Breast epithelium (tissue), 4 donors: ENCODE data around the gene INSYN2A. TPM values are rescaled to one million over a fixed set of nuclear protein-coding genes. Genes with fewer than 3 reads are reported as not detected.

Experiments
- DNase-seq, 2 donors: peaks; one replicate each; pipeline ENCODE4 v3.0.0-alpha.2; 2019; ENCODE audit warnings: low spot score in 2 of 2
- H3K27ac ChIP-seq, 2 donors: fragments of 200-600 bp; sonication (generic) in 1 of 2; one replicate each; pipeline ENCODE4 v1.5.1; 2016 to 2019; ENCODE audit warnings: mild to moderate bottlenecking in 1 of 2
- H3K27me3 ChIP-seq, 2 donors: fragments of 200-600 bp; sonication (generic) in 1 of 2; one replicate each; pipeline versions ENCODE4 v1.5.1 to v1.6.0; 2017 to 2019; ENCODE audit warnings: control low read depth in 1 of 2, mild to moderate bottlenecking in 1 of 2
- H3K36me3 ChIP-seq: fragments of 200-600 bp; one replicate; pipeline ENCODE4 v1.5.1; 2019
- H3K4me1 ChIP-seq, 2 donors: fragments of 200-600 bp; sonication (generic); one replicate each; pipeline ENCODE4 v1.5.1; 2016 to 2019; ENCODE audit warnings: control low read depth in 1 of 2
- H3K4me3 ChIP-seq, 3 donors: fragments of 200-600 bp; sonication (generic); 1 replicate in 2 of 3; 2 replicates in 1 of 3; pipeline ENCODE4 v1.5.1; 2016 to 2019; ENCODE audit warnings: mild to moderate bottlenecking in 3 of 3, moderate library complexity in 2 of 3
- H3K9me3 ChIP-seq, 2 donors: fragments of 200-600 bp; sonication (generic) in 1 of 2; one replicate each; pipeline ENCODE4 v1.5.1; 2016 to 2019; ENCODE audit warnings: control low read depth in 1 of 2
- POLR2A ChIP-seq: fragments of 450-650 bp; IDR thresholded peaks from one replicate; pipeline ENCODE4 v1.6.1; 2016; ENCODE audit warnings: antibody characterized with exemption, mild to moderate bottlenecking, moderate library complexity
- POLR2AphosphoS5 ChIP-seq, 3 donors: sonication (generic); formaldehyde crosslinking; IDR thresholded peaks; one replicate each; pipeline ENCODE4 v1.6.1; 2017; ENCODE audit warnings: antibody characterized with exemption in 3 of 3
- intact Hi-C: fragments of 100-400 bp; cut with DNase I; formaldehyde crosslinking; loops from one replicate; pipeline ENCODE4 v1.15.1; 2023; ENCODE audit warnings: low total_unique reads
- total RNA-seq, 3 donors: library from RNA; depleted of rRNA; stranded (reverse); fragments of >200 nt; gene quantifications; one replicate each; pipeline ENCODE4 v1.1.0, GENCODE V29; 2016
- TF ChIP-seq, protein P1 (sequence below), 3 donors: fragments of 450-650 bp; IDR thresholded peaks; one replicate each; pipeline ENCODE4 v1.5.1; 2016 to 2017; ENCODE audit warnings: antibody characterized with exemption in 3 of 3, mild to moderate bottlenecking in 3 of 3, moderate library complexity in 3 of 3

The INSYN2A gene
- total RNA-seq, 3 donors from 2014 or later = 0.16 to 5.9 TPM; not detected in 1

GRCh38 chr10:127151981-127152699 is 44.3 kb downstream of the INSYN2A start:
- Histone ChIP-seq H3K4me3 (no peak overlapping the region), H3K4me1 (peaks cover 0 to 10% of the 10 kb centered on the region in 2 donors), H3K27me3 (no peaks in the 10 kb centered on the region), H3K9me3 (no peaks in the 10 kb centered on the region), H3K27ac (no peak overlapping the region), H3K36me3 (no peaks in the 10 kb centered on the region)
- DNase-seq = no peak
- TF ChIP-seq, protein P1, sequence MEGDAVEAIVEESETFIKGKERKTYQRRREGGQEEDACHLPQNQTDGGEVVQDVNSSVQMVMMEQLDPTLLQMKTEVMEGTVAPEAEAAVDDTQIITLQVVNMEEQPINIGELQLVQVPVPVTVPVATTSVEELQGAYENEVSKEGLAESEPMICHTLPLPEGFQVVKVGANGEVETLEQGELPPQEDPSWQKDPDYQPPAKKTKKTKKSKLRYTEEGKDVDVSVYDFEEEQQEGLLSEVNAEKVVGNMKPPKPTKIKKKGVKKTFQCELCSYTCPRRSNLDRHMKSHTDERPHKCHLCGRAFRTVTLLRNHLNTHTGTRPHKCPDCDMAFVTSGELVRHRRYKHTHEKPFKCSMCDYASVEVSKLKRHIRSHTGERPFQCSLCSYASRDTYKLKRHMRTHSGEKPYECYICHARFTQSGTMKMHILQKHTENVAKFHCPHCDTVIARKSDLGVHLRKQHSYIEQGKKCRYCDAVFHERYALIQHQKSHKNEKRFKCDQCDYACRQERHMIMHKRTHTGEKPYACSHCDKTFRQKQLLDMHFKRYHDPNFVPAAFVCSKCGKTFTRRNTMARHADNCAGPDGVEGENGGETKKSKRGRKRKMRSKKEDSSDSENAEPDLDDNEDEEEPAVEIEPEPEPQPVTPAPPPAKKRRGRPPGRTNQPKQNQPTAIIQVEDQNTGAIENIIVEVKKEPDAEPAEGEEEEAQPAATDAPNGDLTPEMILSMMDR (IDR thresholded peaks at IDR 0.05) = no peak
- TF ChIP-seq POLR2AphosphoS5 (IDR thresholded peaks at IDR 0.05) (no peak), POLR2A (no peak)
- intact Hi-C loops = no loop called here

- TF ChIP-seq POLR2AphosphoS5 (IDR thresholded peaks at IDR 0.05) = no peak
- TF ChIP-seq, protein P1 (IDR thresholded peaks at IDR 0.05) = no peak
- no peak for TF ChIP-seq POLR2A
- intact Hi-C loops = no loop called here
Observed at GRCh38 chr10:127151541-127151940, 44.9 kb downstream of the INSYN2A start.

DNA sequence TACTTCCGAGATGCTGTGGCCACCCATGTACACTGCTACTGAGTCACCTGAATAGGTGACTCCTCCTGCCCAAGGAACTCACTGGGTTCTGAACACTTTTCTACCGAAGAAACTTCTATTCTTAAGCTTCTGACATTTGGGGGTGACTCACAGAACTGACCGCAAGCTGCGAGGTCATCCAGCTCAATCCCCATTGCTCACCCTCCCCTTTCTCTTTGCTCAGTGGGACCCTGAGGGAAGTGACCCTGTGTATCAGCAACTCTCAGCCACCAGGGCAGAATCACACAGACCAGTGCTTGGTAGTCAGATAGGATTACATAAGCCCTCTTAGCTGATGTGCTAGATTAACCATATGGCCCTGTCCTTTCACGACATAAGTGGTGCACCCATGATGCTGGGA is 46.3 kb downstream of the INSYN2A start:
- peaks cover 0 to 4% of the 10 kb centered on the region in 2 donors for H3K4me1 ChIP-seq
- no peak overlapping the region for H3K4me3 ChIP-seq
- H3K36me3 ChIP-seq = no peaks in the 10 kb centered on the region
- TF ChIP-seq POLR2AphosphoS5 (IDR thresholded peaks at IDR 0.05) = no peak
- no peaks in the 10 kb centered on the region for H3K27me3 ChIP-seq
- no peaks in the 10 kb centered on the region for H3K9me3 ChIP-seq
- intact Hi-C loops = no loop called here
- DNase-seq = no peak
- no peak overlapping the region for H3K27ac ChIP-seq

More at GRCh38 chr10:127151541-127151940, 44.9 kb downstream of the INSYN2A start:
- Histone ChIP-seq H3K9me3 (no peaks in the 10 kb centered on the region), H3K4me1 (peaks cover 0 to 4% of the 10 kb centered on the region in 2 donors), H3K27me3 (no peaks in the 10 kb centered on the region), H3K36me3 (no peaks in the 10 kb centered on the region), H3K4me3 (no peak overlapping the region), H3K27ac (no peak overlapping the region)
- DNase-seq = no peak

DNA sequence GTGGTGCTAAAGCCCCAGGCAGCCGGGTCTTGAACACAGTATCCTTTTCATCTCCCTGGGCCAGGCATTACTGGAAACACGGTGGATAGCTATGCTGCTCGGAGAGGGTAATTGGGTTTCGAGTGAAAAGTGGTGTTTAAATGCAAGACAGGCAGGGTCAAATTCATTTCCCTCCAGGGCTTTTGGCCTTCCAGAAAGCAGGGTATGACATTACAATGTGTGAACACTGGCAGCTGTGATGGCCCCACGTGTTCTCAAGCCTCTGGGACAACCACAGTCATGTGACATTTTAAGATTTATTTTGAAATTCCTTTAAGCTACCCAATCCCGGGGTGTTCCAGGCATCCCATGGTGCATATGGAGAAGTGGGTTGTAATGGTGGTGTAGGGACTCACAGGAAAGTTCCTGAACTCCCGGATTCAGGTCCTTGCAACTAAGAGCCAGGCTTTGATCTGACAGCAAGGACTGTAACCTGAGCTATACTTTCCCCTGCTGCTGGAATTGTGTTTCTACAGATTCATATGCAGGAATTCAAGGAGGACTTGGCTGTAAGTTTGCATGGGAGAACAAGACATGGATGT is 46.8 kb downstream of the INSYN2A start:
- Histone ChIP-seq H3K27me3 (no peaks in the 10 kb centered on the region), H3K36me3 (no peaks in the 10 kb centered on the region), H3K4me1 (peaks cover 0 to 4% of the 10 kb centered on the region in 2 donors), H3K4me3 (no peak overlapping the region), H3K9me3 (no peaks in the 10 kb centered on the region), H3K27ac (no peak overlapping the region)
- DNase-seq = no peak
- TF ChIP-seq, protein P1 (IDR thresholded peaks at IDR 0.05) = no peak
- TF ChIP-seq POLR2AphosphoS5 (IDR thresholded peaks at IDR 0.05) (no peak), POLR2A (no peak)
- intact Hi-C loops = no loop called here

- intact Hi-C loops = no loop called here
- H3K4me3 ChIP-seq = no peak overlapping the region
Observed at GRCh38 chr10:127148933-127149220, 47.5 kb downstream of the INSYN2A start.

More at GRCh38 chr10:127148933-127149220, 47.5 kb downstream of the INSYN2A start:
- TF ChIP-seq, protein P1 (IDR thresholded peaks at IDR 0.05) = no peak
- no peak for TF ChIP-seq POLR2A
- no peak for TF ChIP-seq POLR2AphosphoS5 (IDR thresholded peaks at IDR 0.05)
- Histone ChIP-seq H3K36me3 (no peaks in the 10 kb centered on the region), H3K4me1 (peaks cover 0 to 4% of the 10 kb centered on the region in 2 donors), H3K27ac (peak overlapping the region in 1 of 2 donors; percentile 41), H3K9me3 (no peaks in the 10 kb centered on the region), H3K27me3 (no peaks in the 10 kb centered on the region)
- no peak for DNase-seq
